GM23248 (cell line): ENCODE data around the gene ABCA3.

Experiments
- EZH2 ChIP-seq: fragments of 200-600 bp; sonication (generic); IDR thresholded peaks from 2 replicates; pipeline ENCODE4 v1.6.1; 2018; ENCODE audit warnings: antibody characterized with exemption, mild to moderate bottlenecking; ENCODE audit not compliant: insufficient read depth, poor library complexity, severe bottlenecking
- EZH2phosphoT487 ChIP-seq: fragments of 200-600 bp; sonication (generic); IDR thresholded peaks from 2 replicates; pipeline ENCODE4 v1.6.1; 2018; ENCODE audit warnings: antibody characterized with exemption, moderate library complexity, mild to moderate bottlenecking, low read depth; ENCODE audit not compliant: insufficient read depth

GRCh38 chr16:2284001-2284770 is 56.3 kb downstream of the ABCA3 start:
- TF ChIP-seq EZH2phosphoT487 (no peak), EZH2 (no peak)
